Gastroesophageal sphincter (tissue), 4 donors: Measurements from ENCODE around the gene CHSY1. TPM values are rescaled to one million over a fixed set of nuclear protein-coding genes. Genes with fewer than 3 reads are reported as not detected.

ENCODE experiments used
- ATAC-seq: fragments of 150-250 bp; one replicate; pipeline ENCODE4 v1.9.1; 2016; ENCODE audit warnings: mild to moderate bottlenecking, moderate library complexity
- H3K27ac ChIP-seq, 4 donors: fragments of 200-600 bp; sonication (generic) in 3 of 4; 1 replicate in 3 of 4; 2 replicates in 1 of 4; pipeline ENCODE4 v1.5.1; 2016 to 2019
- H3K27me3 ChIP-seq: fragments of 200-600 bp; sonication (generic); one replicate; pipeline ENCODE4 v1.5.1; 2019
- H3K36me3 ChIP-seq, 2 donors: fragments of 200-600 bp; sonication (generic); one replicate each; pipeline ENCODE4 v1.5.1; 2019; ENCODE audit warnings: control low read depth in 1 of 2
- H3K4me1 ChIP-seq, 3 donors: fragments of 200-600 bp; sonication (generic); 1 replicate in 2 of 3; 2 replicates in 1 of 3; pipeline ENCODE4 v1.5.1; 2016 to 2019; ENCODE audit warnings: control low read depth in 2 of 3
- H3K4me3 ChIP-seq, 2 donors: fragments of 200-600 bp; sonication (generic); one replicate each; pipeline ENCODE4 v1.5.1; 2019; ENCODE audit warnings: mild to moderate bottlenecking in 1 of 2, moderate library complexity in 1 of 2
- H3K9me3 ChIP-seq, 3 donors: fragments of 200-600 bp; sonication (generic); one replicate each; pipeline ENCODE4 v1.5.1; 2017 to 2019; ENCODE audit warnings: control low read depth in 2 of 3
- CTCF ChIP-seq, 4 experiments: fragments of 200-600 bp in 2 of 4; fragments of 450-650 bp in 2 of 4; sonication (generic) in 1 of 4; IDR thresholded peaks; one replicate each; pipeline ENCODE4 v1.5.1; 2017 to 2019; ENCODE audit warnings: antibody characterized with exemption in 4 of 4, mild to moderate bottlenecking in 2 of 4, moderate library complexity in 2 of 4
- EP300 ChIP-seq: sonication (generic); formaldehyde crosslinking; IDR thresholded peaks from one replicate; pipeline ENCODE4 v1.6.1; 2017; ENCODE audit warnings: antibody characterized with exemption, mild to moderate bottlenecking
- POLR2A ChIP-seq, 2 donors: fragments of 450-650 bp; IDR thresholded peaks; one replicate each; pipeline ENCODE4 v1.6.1; 2017; ENCODE audit warnings: antibody characterized with exemption in 2 of 2, mild to moderate bottlenecking in 2 of 2, moderate library complexity in 1 of 2
- POLR2AphosphoS5 ChIP-seq: sonication (generic); formaldehyde crosslinking; IDR thresholded peaks from one replicate; pipeline ENCODE4 v1.6.1; 2017; ENCODE audit warnings: antibody characterized with exemption
- WGBS, 2 donors: methylation state at CpG; one replicate each; pipeline ENCODE4 v1.1.5; 2018; ENCODE audit warnings: low coverage in 1 of 2; 5-methylcytosine and 5-hydroxymethylcytosine counted together
- total RNA-seq, 4 donors: library from RNA; depleted of rRNA; stranded (reverse); fragments of >200 nt; gene quantifications; one replicate each; pipeline ENCODE4 v1.1.0, GENCODE V29; 2016

The CHSY1 gene
- total RNA-seq, 4 donors from 2014 or later = 13.8 to 30.6 (median 19.9) TPM

- TF ChIP-seq EP300 (no peak), POLR2AphosphoS5 (no peak), POLR2A (IDR thresholded peaks at IDR 0.05) (no peak), CTCF (IDR thresholded peaks at IDR 0.05) (no peak)
- no peak overlapping the region for H3K4me3 ChIP-seq
- H3K27ac ChIP-seq = no peak overlapping the region
- WGBS, 2 donors = 80 to 91% methylated on average over 1 to 10 of the region's 17 CpGs
- H3K36me3 ChIP-seq = no peaks in the 10 kb centered on the region
- H3K9me3 ChIP-seq = no peaks in the 10 kb centered on the region
- no peaks in the 10 kb centered on the region for H3K4me1 ChIP-seq
- H3K27me3 ChIP-seq = no peaks in the 10 kb centered on the region
- no peak for ATAC-seq
Measured at GRCh38 chr15:101148166-101148880, 103.5 kb downstream of the CHSY1 start.

GRCh38 chr15:101147181-101147580 lies 104.7 kb downstream of the CHSY1 start:
- ATAC-seq = no peak
- Histone ChIP-seq H3K27ac (no peak overlapping the region), H3K4me3 (no peak overlapping the region), H3K9me3 (no peaks in the 10 kb centered on the region), H3K27me3 (no peaks in the 10 kb centered on the region), H3K36me3 (no peaks in the 10 kb centered on the region), H3K4me1 (no peaks in the 10 kb centered on the region)
- 50 to 76% methylated on average over 2 to 5 of the region's 5 CpGs for WGBS, 2 donors
- TF ChIP-seq CTCF (IDR thresholded peaks at IDR 0.05) (no peak), EP300 (no peak), POLR2A (IDR thresholded peaks at IDR 0.05) (no peak), POLR2AphosphoS5 (no peak)

GRCh38 chr15:101146118-101146702 lies 105.6 kb downstream of the CHSY1 start:
- H3K36me3 ChIP-seq = no peaks in the 10 kb centered on the region
- WGBS, 2 donors = 92 to 94% methylated on average over 2 to 8 of the region's 8 CpGs

GRCh38 chr15:101145362-101145761 lies 106.5 kb downstream of the CHSY1 start:
- ATAC-seq = no peak
- H3K9me3 ChIP-seq = no peaks in the 10 kb centered on the region
- WGBS, 2 donors = 83 to 87% methylated on average over 2 to 3 of the region's 4 CpGs
- H3K27me3 ChIP-seq = no peaks in the 10 kb centered on the region
- no peak overlapping the region for H3K4me3 ChIP-seq
- H3K27ac ChIP-seq = no peak overlapping the region
- TF ChIP-seq POLR2AphosphoS5 (no peak), POLR2A (IDR thresholded peaks at IDR 0.05) (no peak), EP300 (no peak), CTCF (IDR thresholded peaks at IDR 0.05) (no peak)
- no peaks in the 10 kb centered on the region for H3K36me3 ChIP-seq
- H3K4me1 ChIP-seq = no peaks in the 10 kb centered on the region

More at GRCh38 chr15:101146118-101146702, 105.6 kb downstream of the CHSY1 start:
- no peak for ATAC-seq
- Histone ChIP-seq H3K4me1 (no peaks in the 10 kb centered on the region), H3K27ac (no peak overlapping the region), H3K27me3 (no peaks in the 10 kb centered on the region), H3K9me3 (no peaks in the 10 kb centered on the region), H3K4me3 (no peak overlapping the region)
- TF ChIP-seq POLR2AphosphoS5 (no peak), CTCF (IDR thresholded peaks at IDR 0.05) (no peak), EP300 (no peak), POLR2A (IDR thresholded peaks at IDR 0.05) (no peak)

- Histone ChIP-seq H3K27ac (no peak overlapping the region), H3K4me1 (no peaks in the 10 kb centered on the region), H3K4me3 (no peak overlapping the region), H3K36me3 (no peaks in the 10 kb centered on the region), H3K27me3 (no peaks in the 10 kb centered on the region), H3K9me3 (no peaks in the 10 kb centered on the region)
- WGBS, 2 donors = 92 to 93% methylated on average over 6 to 7 of the region's 7 CpGs
- TF ChIP-seq CTCF (IDR thresholded peaks at IDR 0.05) = no peak
- TF ChIP-seq EP300 = no peak
- no peak for TF ChIP-seq POLR2AphosphoS5
- no peak for TF ChIP-seq POLR2A (IDR thresholded peaks at IDR 0.05)
- no peak for ATAC-seq
Measured at GRCh38 chr15:101143321-101143720, 108.5 kb downstream of the CHSY1 start.
